ENCODE data around the gene ZRANB1.

DNA sequence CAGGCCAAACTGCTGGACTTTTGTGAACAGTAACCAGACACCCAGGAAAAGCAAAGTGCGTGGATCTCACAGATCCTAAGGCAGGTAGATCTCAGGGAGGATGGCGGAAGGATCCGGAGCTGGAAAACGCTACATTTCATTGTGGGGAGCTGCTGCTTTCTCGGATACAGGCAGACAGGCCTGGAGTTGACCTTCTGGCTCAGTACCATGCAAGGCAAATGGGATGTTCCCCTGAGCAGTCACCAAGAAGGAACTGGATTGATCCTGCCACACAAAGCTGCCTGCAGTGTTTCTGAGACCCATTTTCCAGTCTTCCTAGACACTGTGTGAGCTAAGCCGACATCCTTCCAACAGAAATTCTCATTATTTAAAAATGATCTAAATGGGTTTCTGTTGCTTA is 65.5 kb downstream of the ZRANB1 start:
- no peak for TF ChIP-seq ZFP3 (CRISPR knock-in tag; IDR thresholded peaks at IDR 0.05)
- no peak for TF ChIP-seq PPARA (CRISPR knock-in tag; IDR thresholded peaks at IDR 0.05; ENCODE audit: borderline replicate concordance)
- TF ChIP-seq ISL1 (CRISPR knock-in tag; IDR thresholded peaks at IDR 0.05) = no peak
- TF ChIP-seq PATZ1 (CRISPR knock-in tag; IDR thresholded peaks at IDR 0.05; ENCODE audit: borderline replicate concordance) = no peak
- no peak for TF ChIP-seq RARB (CRISPR knock-in tag; IDR thresholded peaks at IDR 0.05)
- TF ChIP-seq, protein P1, sequence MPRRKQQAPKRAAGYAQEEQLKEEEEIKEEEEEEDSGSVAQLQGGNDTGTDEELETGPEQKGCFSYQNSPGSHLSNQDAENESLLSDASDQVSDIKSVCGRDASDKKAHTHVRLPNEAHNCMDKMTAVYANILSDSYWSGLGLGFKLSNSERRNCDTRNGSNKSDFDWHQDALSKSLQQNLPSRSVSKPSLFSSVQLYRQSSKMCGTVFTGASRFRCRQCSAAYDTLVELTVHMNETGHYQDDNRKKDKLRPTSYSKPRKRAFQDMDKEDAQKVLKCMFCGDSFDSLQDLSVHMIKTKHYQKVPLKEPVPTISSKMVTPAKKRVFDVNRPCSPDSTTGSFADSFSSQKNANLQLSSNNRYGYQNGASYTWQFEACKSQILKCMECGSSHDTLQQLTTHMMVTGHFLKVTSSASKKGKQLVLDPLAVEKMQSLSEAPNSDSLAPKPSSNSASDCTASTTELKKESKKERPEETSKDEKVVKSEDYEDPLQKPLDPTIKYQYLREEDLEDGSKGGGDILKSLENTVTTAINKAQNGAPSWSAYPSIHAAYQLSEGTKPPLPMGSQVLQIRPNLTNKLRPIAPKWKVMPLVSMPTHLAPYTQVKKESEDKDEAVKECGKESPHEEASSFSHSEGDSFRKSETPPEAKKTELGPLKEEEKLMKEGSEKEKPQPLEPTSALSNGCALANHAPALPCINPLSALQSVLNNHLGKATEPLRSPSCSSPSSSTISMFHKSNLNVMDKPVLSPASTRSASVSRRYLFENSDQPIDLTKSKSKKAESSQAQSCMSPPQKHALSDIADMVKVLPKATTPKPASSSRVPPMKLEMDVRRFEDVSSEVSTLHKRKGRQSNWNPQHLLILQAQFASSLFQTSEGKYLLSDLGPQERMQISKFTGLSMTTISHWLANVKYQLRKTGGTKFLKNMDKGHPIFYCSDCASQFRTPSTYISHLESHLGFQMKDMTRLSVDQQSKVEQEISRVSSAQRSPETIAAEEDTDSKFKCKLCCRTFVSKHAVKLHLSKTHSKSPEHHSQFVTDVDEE (CRISPR knock-in tag; IDR thresholded peaks at IDR 0.05) = no peak
- TF ChIP-seq, protein P2, sequence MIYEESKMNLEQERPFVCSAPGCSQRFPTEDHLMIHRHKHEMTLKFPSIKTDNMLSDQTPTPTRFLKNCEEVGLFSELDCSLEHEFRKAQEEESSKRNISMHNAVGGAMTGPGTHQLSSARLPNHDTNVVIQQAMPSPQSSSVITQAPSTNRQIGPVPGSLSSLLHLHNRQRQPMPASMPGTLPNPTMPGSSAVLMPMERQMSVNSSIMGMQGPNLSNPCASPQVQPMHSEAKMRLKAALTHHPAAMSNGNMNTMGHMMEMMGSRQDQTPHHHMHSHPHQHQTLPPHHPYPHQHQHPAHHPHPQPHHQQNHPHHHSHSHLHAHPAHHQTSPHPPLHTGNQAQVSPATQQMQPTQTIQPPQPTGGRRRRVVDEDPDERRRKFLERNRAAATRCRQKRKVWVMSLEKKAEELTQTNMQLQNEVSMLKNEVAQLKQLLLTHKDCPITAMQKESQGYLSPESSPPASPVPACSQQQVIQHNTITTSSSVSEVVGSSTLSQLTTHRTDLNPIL (CRISPR knock-in tag; IDR thresholded peaks at IDR 0.05; ENCODE audit: low read depth) = no peak
- no peak for TF ChIP-seq ZNF565 (CRISPR knock-in tag; conservative IDR thresholded peaks at IDR 0.05; ENCODE audit: low read depth)
- no peak for TF ChIP-seq SNAI2 (CRISPR knock-in tag; IDR thresholded peaks at IDR 0.05)
- TF ChIP-seq GLIS3 (CRISPR knock-in tag; IDR thresholded peaks at IDR 0.05) = no peak
- TF ChIP-seq ZC3H10 (CRISPR knock-in tag; IDR thresholded peaks at IDR 0.05) = no peak

Data from SK-N-SH treated with all-trans-retinoic acid at 6 μM for 48 hours (cell line).